ENCODE data around the gene SH3TC2.

DNA sequence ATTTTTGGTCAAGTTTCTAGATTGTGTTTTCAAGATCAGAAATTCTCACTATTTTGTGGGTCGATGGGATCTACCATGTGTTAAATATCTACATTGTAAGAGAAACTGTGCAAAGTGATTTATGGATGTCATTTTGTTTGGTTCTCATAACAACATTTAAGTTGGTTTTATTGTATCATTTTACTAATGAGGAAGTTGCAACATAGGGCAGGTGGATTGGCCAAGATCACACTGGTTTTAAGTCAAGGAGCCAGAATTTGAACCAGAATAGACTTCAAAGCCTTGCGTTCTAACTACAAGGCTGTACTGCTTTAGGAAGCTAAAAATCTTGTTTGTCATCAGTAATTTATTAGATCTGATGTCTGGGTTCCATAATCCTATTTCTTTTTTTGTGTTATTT is 23.4 kb downstream of the SH3TC2 start:
- no peak for TF ChIP-seq CTCF (IDR thresholded peaks at IDR 0.05)
- TF ChIP-seq POLR2A (IDR thresholded peaks at IDR 0.05) = no peak

All from testis (tissue), 2 donors.